ENCODE results near the gene ANKAR.
"Not testable (repeated sequence)": the region's sequence is repeated elsewhere in the genome, so short reads cannot be mapped to it uniquely, and the experiment has no call there.

The ANKAR gene

DNA sequence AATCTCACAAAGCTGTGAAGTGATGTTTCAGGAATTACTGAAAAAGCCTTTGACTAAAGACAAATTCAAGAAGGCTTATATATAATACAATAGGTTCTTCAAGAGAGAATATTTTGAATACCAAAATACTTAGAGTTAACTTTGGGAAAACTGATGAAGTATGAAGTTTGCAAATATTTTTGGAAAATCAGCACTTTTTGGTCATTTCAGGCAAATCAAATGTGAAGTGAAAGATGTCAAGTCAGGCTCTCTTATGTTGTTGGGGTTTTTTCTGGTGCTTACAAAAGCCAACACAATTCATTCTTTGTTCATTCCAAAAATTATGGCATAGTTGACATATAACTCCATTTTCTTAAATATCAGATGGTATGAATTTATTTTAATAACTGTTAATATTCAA lies 27.9 kb upstream of the ANKAR start:
- DNase-seq (ENCODE audit: low read depth): no peak
- H3K4me3 ChIP-seq (ENCODE audit: low read depth, low read length): no peak overlapping the region
- TF ChIP-seq, protein P1, sequence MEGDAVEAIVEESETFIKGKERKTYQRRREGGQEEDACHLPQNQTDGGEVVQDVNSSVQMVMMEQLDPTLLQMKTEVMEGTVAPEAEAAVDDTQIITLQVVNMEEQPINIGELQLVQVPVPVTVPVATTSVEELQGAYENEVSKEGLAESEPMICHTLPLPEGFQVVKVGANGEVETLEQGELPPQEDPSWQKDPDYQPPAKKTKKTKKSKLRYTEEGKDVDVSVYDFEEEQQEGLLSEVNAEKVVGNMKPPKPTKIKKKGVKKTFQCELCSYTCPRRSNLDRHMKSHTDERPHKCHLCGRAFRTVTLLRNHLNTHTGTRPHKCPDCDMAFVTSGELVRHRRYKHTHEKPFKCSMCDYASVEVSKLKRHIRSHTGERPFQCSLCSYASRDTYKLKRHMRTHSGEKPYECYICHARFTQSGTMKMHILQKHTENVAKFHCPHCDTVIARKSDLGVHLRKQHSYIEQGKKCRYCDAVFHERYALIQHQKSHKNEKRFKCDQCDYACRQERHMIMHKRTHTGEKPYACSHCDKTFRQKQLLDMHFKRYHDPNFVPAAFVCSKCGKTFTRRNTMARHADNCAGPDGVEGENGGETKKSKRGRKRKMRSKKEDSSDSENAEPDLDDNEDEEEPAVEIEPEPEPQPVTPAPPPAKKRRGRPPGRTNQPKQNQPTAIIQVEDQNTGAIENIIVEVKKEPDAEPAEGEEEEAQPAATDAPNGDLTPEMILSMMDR (conservative IDR thresholded peaks at IDR 0.05; ENCODE audit: low read depth, low read length): no peak

DNA sequence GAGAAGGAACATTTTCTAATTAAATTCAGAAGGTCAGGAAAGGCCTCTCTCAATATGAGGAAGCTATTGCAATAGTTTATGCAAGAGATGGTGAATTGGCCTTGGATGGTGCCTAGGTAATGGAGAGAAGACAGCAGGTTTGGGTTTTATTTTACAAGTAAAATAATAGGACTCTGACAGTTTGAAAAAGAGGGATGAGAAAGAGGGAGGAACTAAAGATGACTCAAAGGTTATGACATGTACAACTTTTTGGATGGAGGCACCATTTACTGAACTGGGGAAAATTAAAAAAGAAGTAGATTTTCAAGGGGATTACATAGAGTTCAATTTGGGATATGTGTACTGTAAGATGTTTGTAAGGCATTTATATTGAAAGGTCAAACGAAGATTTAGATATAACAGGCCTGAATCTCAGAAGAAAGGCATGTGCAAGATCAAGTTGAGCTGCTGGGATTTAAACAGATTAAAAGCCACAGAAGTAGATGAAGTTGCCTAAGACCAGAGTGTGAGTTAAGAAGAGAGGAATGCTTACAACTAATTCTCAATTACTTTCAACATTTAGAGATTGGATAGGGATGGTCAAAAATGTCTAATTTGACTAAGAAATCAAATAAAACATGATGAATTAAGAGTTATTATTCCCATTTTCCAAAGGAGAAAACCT lies 25.5 kb upstream of the ANKAR start:
- TF ChIP-seq, protein P1 (conservative IDR thresholded peaks at IDR 0.05; ENCODE audit: low read depth, low read length): no peak
- DNase-seq (ENCODE audit: low read depth): peak; percentile 74

DNA sequence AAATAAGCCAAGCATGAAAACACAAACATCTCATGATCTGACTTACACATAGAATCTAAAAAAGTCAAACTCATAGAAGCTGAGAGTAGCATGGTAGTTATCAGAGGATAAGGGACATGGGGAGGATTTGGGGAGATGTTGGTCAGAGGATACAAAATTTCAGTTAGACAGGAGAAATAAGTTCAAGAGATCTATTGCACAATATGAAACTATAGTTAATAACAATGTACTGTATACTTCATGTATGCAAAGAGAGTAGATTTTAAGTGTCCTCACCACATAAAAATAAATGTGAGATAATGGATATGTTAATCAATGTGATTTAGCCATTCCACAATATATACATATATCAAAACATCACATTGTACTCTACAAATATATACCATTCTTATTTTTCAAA lies 23.2 kb upstream of the ANKAR start:
- DNase-seq (ENCODE audit: low read depth): no peak
- no peak overlapping the region for H3K4me3 ChIP-seq (ENCODE audit: low read depth, low read length)
- TF ChIP-seq, protein P1 (conservative IDR thresholded peaks at IDR 0.05; ENCODE audit: low read depth, low read length): no peak

More for the DNA sequence above, 25.5 kb upstream of the ANKAR start:
- H3K4me3 ChIP-seq (ENCODE audit: low read depth, low read length): no peak overlapping the region

DNA sequence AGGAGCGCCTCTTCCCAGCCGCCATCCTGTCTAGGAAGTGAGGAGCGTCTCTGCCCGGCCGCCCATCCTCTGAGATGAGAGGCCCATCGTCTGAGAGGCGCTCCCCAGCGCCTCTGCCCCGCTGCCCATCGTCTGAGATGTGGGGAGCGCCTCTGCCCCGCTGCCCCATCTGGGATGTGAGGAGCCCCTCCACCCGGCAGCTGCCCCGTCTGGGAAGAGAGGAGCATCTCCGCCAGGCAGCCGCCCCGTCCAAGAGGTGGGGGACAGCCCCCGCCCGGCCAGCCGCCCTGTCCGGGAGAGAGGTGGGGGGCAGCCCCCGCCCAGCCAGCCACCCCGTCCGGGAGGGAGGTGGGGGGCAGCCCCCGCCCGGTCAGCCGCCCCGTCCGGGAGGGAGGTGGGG lies 21.0 kb upstream of the ANKAR start:
- not testable (repeated sequence) for DNase-seq (ENCODE audit: low read depth); H3K4me3 ChIP-seq (ENCODE audit: low read depth, low read length)

DNA sequence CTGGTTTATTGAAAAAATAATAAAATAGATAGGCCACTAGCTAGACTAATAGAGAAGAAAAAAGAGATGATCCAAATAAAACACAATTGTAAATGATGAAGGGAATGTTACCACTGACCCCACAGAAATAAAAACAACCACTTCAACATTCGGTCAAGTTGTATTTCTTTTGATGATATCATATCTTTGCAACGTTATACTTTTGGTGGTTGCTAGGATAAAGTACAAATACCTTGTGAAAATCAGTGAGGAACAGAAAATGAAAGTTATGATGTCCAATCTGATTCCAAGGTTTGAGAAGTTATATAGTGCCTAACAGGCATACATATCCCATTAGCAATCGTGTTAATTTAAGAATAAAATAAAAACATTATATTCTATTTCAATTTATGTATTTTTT lies 19.8 kb upstream of the ANKAR start:
- H3K4me3 ChIP-seq (ENCODE audit: low read depth, low read length): no peak overlapping the region
- TF ChIP-seq, protein P1 (conservative IDR thresholded peaks at IDR 0.05; ENCODE audit: low read depth, low read length): no peak
- DNase-seq (ENCODE audit: low read depth): peak; percentile 76

DNA sequence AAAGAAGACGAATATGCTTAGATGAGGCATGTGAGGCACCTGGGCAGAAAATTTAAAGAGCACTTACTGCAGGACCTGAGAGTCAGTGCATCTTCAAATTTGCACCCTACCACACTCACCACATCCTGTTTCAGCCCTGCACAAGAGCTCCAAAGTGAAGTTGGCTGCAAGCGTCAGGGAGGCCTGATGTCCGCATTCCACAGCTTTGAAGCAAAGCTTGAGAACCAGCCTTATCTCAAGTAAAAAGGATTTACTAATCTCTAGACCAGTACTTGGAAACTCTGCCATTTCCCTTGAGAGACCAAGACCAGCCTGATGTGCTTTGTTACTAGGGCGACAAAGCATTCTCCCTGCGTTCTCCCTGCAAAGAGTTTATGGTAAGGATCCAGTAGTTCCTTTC lies 16.6 kb upstream of the ANKAR start:
- TF ChIP-seq, protein P1 (conservative IDR thresholded peaks at IDR 0.05; ENCODE audit: low read depth, low read length): no peak
- peak; percentile 92 for DNase-seq (ENCODE audit: low read depth)
- H3K4me3 ChIP-seq (ENCODE audit: low read depth, low read length): no peak overlapping the region

DNA sequence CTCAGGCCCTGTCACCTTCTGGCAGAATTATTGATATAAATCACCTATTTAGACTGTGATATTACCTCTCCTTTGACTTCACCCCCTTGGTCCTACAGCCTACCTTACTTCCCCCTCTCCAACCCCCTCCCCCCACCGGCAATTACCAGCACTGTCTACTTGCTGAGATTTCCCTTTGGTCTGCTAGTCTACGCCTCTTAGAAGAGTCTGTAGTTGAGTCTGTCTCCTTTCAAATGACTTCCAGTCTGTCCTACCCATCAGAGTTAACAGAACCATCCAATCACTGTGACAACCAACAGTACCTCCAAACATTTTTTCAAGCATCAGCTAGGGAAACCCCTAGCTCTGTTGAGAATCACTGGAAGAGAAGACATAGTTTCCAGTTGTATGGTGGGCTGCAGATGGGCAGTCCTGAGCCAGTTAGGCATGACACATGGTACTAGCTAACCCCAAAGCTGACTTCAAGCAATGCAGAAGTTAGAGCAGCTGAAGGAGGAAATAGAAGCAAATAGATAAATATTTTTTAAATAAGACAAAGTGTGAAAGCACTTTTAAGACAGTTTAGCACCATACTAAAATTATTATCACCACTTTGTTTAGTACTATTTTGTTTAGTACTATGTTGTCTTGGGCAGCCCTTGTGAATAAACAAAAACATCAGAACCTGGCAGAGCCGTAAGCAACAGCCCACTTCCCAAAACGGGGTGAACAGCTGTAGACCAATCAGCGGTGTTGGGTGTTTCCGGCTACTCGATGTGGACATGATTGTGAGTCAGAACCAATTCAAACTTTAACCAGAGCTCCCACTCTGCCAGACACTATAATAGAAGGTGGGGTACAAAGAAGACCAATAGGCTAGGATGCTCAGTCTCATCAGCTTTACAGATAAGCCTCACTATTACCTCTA lies 15.9 kb upstream of the ANKAR start:
- TF ChIP-seq, protein P1 (conservative IDR thresholded peaks at IDR 0.05; ENCODE audit: low read depth, low read length): no peak
- no peak overlapping the region for H3K4me3 ChIP-seq (ENCODE audit: low read depth, low read length)
- DNase-seq (ENCODE audit: low read depth): no peak

Data from choroid plexus epithelial cell (primary cell).